Psoas muscle (tissue), 8 donors: ENCODE data around the gene TACC3. TPM values are rescaled to one million over a fixed set of nuclear protein-coding genes. Genes with fewer than 3 reads are reported as not detected.

Experiments
- ATAC-seq, 4 donors: fragments of 200-7000 bp; cut with Tn5 transposase; one replicate each; pipeline ENCODE4 v1.9.1; 2020; ENCODE audit warnings: moderate library complexity in 3 of 4, mild to moderate bottlenecking in 2 of 4
- DNase-seq, 2 donors: peaks; one replicate each; pipeline ENCODE4 v3.0.0-alpha.2; 2020
- H3K27ac ChIP-seq: fragments of 200-600 bp; one replicate; pipeline ENCODE4 v1.8.0; 2022
- H3K27me3 ChIP-seq, 3 donors: fragments of 200-600 bp in 1 of 3; one replicate each; pipeline versions ENCODE4 v1.6.1 to v1.8.0; 2013 to 2022; ENCODE audit warnings: low read length in 2 of 3, mild to moderate bottlenecking in 2 of 3, moderate library complexity in 1 of 3; ENCODE audit not compliant: insufficient read depth in 3 of 3
- H3K36me3 ChIP-seq, 2 donors: fragments of 200-600 bp in 1 of 2; one replicate each; pipeline versions ENCODE4 v1.6.1 to v1.8.0; 2013 to 2022; ENCODE audit warnings: low read depth in 1 of 2, mild to moderate bottlenecking in 1 of 2, moderate library complexity in 1 of 2; ENCODE audit not compliant: insufficient read depth in 1 of 2
- H3K4me1 ChIP-seq: fragments of 200-600 bp; one replicate; pipeline ENCODE4 v1.8.0; 2022
- H3K4me3 ChIP-seq: fragments of 200-600 bp; one replicate; pipeline ENCODE4 v1.8.0; 2022; ENCODE audit warnings: mild to moderate bottlenecking
- H3K9me3 ChIP-seq: fragments of 200-600 bp; one replicate; pipeline ENCODE4 v1.8.0; 2022
- WGBS, 3 donors: extraction: QIAGEN DNeasy Blood & Tissue Kit; methylation state at CpG; one replicate each; pipeline versions ENCODE4 v1.1.6 to v1.1.7; 2013; 5-methylcytosine and 5-hydroxymethylcytosine counted together
- intact Hi-C, 2 donors: fragments of 100-400 bp; cut with DNase I; formaldehyde crosslinking; loops; one replicate each; pipeline versions ENCODE4 v1.11.0 to v1.14.2; 2022
- polyA plus RNA-seq, 3 donors: library from polyadenylated mRNA; stranded (reverse); fragments of 200-250 nt; gene quantifications; one replicate each; pipeline ENCODE4 v1.2.3, GENCODE V29; 2013
- total RNA-seq, 4 donors: library from RNA; stranded (reverse); fragmentation: NEBNext Ultra II Directional in 2 of 4; extraction: Animal tissue kit (Norgen Biotek cat#: 25700) in 2 of 4; gene quantifications; one replicate each; pipeline versions ENCODE4 v1.2.1 to v1.2.4, GENCODE V29; 2021 to 2023
- TF ChIP-seq, protein P1 (sequence below): fragments of 200-600 bp; IDR thresholded peaks from one replicate; pipeline ENCODE4 v1.8.0; 2022; ENCODE audit warnings: antibody characterized with exemption
- donor health status: healthy with polysubstance abuse.
- donor health status: DM: no; HTN: no; CAD: no; lungs with moderate emphysema.
- donor health status: Bipolar disorder and iron deficiency.
- donor health status: healthy.
- donor health status: DM: yes; HTN: yes; CAD: no.
- donor health status: DM: no; HTN: no; CAD: no.
- donor health status: DM: no; HTN: no; CAD: no.
- donor health status: DM: yes; HTN: yes; CAD: no.

Gene TACC3
- total and polyA plus RNA-seq, 7 donors = 2.2 to 4.8 (median 2.9) TPM

DNA sequence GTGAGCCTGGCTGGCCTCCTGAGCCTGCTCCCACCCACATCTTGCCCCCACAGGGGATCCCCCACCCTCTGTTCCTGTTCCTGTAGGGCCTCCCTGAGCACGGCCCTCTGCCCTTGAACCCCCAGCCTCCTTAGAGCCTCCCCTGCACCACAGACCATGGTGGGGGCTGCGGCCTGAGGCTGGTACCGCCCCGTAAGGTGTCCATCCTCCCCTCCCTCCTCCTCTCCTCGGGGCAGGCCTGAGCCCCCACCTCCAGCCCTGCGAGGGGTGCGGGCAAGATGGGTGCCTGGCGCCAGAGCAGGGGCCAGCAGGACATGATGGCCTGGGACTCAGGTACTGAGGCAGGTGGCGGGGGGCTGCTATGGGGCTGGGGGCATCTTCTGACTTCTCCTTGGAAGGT lies 43.3 kb downstream of the TACC3 start:
- H3K9me3 ChIP-seq = no peaks in the 10 kb centered on the region
- H3K4me3 ChIP-seq = no peak overlapping the region
- DNase-seq = no peak
- H3K36me3 ChIP-seq = no peaks in the 10 kb centered on the region
- no peak for ATAC-seq
- no peak overlapping the region for H3K27ac ChIP-seq
- TF ChIP-seq, protein P1, sequence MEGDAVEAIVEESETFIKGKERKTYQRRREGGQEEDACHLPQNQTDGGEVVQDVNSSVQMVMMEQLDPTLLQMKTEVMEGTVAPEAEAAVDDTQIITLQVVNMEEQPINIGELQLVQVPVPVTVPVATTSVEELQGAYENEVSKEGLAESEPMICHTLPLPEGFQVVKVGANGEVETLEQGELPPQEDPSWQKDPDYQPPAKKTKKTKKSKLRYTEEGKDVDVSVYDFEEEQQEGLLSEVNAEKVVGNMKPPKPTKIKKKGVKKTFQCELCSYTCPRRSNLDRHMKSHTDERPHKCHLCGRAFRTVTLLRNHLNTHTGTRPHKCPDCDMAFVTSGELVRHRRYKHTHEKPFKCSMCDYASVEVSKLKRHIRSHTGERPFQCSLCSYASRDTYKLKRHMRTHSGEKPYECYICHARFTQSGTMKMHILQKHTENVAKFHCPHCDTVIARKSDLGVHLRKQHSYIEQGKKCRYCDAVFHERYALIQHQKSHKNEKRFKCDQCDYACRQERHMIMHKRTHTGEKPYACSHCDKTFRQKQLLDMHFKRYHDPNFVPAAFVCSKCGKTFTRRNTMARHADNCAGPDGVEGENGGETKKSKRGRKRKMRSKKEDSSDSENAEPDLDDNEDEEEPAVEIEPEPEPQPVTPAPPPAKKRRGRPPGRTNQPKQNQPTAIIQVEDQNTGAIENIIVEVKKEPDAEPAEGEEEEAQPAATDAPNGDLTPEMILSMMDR = no peak
- H3K27me3 ChIP-seq = peaks cover 0 to 17% (median 10%) of the 10 kb centered on the region in 3 donors
- H3K4me1 ChIP-seq = peaks cover 3% of the 10 kb centered on the region
- 93 to 97% (median 96%) methylated on average over 9 of the region's 9 CpGs for WGBS, 3 donors
- intact Hi-C loops = no loop called here

DNA sequence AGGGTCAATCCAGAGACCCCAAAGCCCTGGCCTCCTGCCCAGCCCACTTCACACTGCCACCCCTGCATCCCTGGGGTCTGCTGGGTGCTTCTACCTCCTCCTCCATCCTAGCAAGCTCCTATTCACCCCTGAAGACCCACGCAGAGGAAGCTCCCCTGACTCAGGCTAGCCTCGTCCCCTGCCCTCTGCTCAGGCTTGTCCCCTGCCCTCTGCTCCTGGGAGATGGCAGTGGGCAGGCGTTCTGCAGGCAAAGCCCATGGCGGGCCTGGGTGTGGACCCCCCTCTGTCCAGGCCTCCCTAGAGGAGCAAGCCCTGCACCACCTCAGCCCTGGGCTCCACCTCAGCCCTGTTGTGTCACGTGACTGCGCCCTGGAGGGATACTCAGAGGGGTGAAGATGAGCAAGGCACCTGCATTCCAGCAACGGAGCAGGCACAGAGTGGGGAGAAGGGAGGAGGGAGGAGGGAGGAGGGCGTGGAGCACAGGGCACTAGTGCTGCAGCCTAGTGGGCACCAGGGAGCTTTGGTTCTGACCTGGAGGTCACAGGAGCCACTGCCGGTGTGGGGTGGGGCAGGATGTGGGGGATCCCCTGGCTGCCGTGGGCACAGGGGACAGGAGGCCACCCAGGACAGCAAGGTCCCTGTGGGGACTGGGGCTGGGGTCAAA lies 44.2 kb downstream of the TACC3 start:
- DNase-seq = no peak
- H3K4me3 ChIP-seq = no peak overlapping the region
- peaks cover 0 to 17% (median 11%) of the 10 kb centered on the region in 3 donors for H3K27me3 ChIP-seq
- WGBS, 3 donors = 81 to 90% (median 85%) methylated on average over 9 to 10 of the region's 10 CpGs
- H3K27ac ChIP-seq = no peak overlapping the region
- H3K4me1 ChIP-seq = peaks cover 3% of the 10 kb centered on the region
- no peaks in the 10 kb centered on the region for H3K9me3 ChIP-seq
- intact Hi-C loops = no loop called here
- no peak for ATAC-seq
- TF ChIP-seq, protein P1 = no peak
- H3K36me3 ChIP-seq = no peaks in the 10 kb centered on the region

DNA sequence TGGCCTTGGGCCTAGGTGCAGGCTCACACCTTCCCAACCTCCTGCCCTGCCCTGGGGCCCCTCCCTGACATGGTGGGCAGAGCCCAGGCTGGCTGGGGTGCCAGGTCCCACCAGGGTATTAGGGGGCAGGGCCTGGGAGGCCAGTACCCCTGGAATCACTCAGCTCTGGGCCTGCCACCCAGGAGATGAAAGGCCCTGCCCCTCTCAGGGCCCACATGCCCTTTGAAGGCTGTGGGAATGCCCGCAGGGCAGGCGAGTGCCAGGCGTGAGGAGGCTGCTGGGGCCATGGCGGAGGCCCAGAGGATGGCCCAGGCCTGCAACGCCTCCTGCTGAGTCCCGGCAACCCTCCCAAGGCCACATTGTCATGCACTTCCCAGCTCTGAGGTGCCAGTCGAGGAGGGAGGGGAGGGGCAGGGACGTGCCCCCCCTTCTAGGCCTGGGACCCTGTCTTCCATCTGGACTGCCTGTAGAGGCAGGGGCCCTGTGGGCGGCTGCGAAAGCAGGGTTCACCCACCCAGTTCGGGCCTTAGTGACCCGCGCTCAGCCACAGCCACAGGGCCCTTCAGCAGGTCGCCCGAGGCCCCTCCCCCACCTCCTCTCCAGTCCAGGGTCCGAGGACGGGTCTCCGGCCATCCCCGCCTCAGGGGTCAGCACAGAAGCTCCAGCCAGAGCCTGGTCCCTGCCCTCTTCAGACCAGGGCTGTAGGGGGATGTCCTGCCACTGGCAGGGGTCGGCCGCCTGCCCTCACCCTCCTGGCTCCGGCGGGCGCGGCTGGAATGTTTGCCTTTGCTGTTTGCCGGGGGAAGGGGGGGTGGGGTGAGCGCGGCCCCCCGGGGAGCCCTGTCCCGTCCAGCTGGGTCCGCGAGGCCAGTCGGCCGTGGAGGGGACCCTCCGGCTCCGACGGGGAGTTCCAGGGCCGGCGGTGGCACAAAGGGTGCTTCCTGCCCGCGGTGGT lies 45.1 kb downstream of the TACC3 start:
- Histone ChIP-seq H3K27ac (no peak overlapping the region), H3K4me3 (peak overlapping the region; percentile 53), H3K4me1 (peaks cover 3% of the 10 kb centered on the region), H3K27me3 (peaks cover 0 to 19% (median 11%) of the 10 kb centered on the region in 3 donors), H3K36me3 (no peaks in the 10 kb centered on the region), H3K9me3 (no peaks in the 10 kb centered on the region)
- TF ChIP-seq, protein P1 = no peak
- DNase-seq = no peak
- no peak for ATAC-seq
- WGBS, 3 donors = 43 to 53% (median 53%) methylated on average over 22 to 41 of the region's 41 CpGs
- intact Hi-C loops = no loop called here

DNA sequence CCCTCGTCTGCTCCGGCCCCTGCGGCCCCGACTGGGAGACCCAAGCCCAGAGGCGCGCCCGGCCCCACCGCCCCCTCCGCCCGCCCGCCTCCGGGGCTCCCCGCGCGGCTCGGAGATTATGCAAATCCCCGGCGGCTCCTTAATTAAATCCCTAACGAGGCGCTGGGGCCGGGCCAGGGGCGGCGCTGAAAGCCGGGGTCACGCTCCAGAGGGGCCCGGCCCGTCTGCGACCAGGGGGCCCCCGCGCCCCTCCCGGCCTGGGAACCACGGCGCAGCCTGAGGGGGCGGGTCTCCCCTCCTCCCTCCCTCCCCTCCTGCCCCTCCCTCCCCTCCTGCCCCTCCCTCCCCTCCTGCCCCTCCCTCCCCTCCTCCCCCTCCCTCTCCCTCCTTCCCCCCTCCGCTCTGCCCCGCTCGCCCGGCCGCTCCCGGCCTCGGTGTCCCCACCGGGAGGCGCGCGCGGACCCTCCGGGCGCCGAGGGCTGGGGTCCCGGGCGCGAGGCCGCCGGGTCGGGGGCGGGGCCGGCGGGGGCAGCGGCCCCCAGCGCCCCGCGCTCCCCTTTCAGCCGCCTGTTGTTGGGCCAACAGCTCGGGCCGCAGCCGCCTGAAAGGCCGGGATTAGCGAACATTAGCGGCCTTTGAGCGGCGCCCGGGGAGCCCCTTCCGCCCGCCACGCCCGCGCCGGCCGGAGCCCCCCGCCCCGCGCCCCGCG lies 45.9 kb downstream of the TACC3 start:
- no peaks in the 10 kb centered on the region for H3K36me3 ChIP-seq
- peak in 1 of 4 donors; percentile 9 for ATAC-seq
- TF ChIP-seq, protein P1 = no peak
- peak overlapping the region; percentile 53 for H3K4me3 ChIP-seq
- WGBS, 3 donors = 0 to 3% (median 2%) methylated on average over 19 to 76 of the region's 84 CpGs
- peaks cover 0 to 21% (median 11%) of the 10 kb centered on the region in 3 donors for H3K27me3 ChIP-seq
- H3K4me1 ChIP-seq = peaks cover 3% of the 10 kb centered on the region
- H3K9me3 ChIP-seq = no peaks in the 10 kb centered on the region
- H3K27ac ChIP-seq = no peak overlapping the region
- no peak for DNase-seq
- intact Hi-C loops = no loop called here
